Neural crest cell (in vitro differentiated cells): Measurements from ENCODE around the gene JARID2. TPM values are rescaled to one million over a fixed set of nuclear protein-coding genes. Genes with fewer than 3 reads are reported as not detected.

Experiments
- DNase-seq: peaks from one replicate; pipeline ENCODE4 v3.0.0; 2021; ENCODE audit warnings: low read depth, mixed read lengths, low spot score
- H3K27ac Mint-ChIP-seq: one replicate; pipeline ENCODE4 v1.8.0; 2021; ENCODE audit warnings: mild to moderate bottlenecking, mixed read lengths; ENCODE audit not compliant: unreplicated experiment
- H3K27me3 Mint-ChIP-seq: 2 replicates; pipeline ENCODE4 v1.8.0; 2021; ENCODE audit warnings: low read depth, mild to moderate bottlenecking, mixed read lengths
- H3K36me3 Mint-ChIP-seq: 2 replicates; pipeline ENCODE4 v1.8.0; 2021; ENCODE audit warnings: low read depth, mild to moderate bottlenecking, mixed read lengths
- H3K4me1 Mint-ChIP-seq: 2 replicates; pipeline ENCODE4 v1.8.0; 2021; ENCODE audit warnings: mixed read lengths
- H3K4me3 Mint-ChIP-seq: one replicate; pipeline ENCODE4 v1.8.0; 2021; ENCODE audit warnings: mild to moderate bottlenecking, mixed read lengths
- H3K9me3 Mint-ChIP-seq: 2 replicates; pipeline ENCODE4 v1.8.0; 2021; ENCODE audit warnings: mixed read lengths
- CTCF ChIP-seq: fragments of 200-600 bp; sonication (generic); conservative IDR thresholded peaks from 2 replicates; pipeline ENCODE4 v1.5.0; 2021; ENCODE audit warnings: antibody characterized with exemption, mild to moderate bottlenecking
- total RNA-seq: library from RNA; stranded (reverse); gene quantifications from 2 replicates; pipeline ENCODE4 v1.2.1, GENCODE V29; 2021

Gene JARID2
- total RNA-seq, 1 donor from 2014 or later: 33.9 TPM

DNA sequence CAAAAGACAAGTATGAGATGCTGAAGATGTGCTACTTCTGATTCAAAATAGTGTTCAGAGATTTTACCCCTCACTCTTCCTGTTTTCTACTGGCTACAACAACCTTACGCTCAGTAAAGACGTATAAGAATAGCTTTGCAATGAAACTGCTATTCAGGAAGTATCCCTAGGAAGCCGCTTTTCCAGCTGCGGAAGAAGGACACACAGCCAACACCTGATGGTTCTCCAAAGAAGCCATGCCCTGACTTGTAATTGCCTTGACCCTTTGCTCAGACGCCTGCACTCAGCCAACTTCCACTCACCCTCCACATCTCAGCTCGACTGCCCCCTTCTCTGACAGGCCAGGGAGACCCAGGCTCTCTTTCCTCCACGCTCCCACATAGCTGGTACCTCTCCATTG is 305.4 kb downstream of the JARID2 start:
- no peak for TF ChIP-seq CTCF

DNA sequence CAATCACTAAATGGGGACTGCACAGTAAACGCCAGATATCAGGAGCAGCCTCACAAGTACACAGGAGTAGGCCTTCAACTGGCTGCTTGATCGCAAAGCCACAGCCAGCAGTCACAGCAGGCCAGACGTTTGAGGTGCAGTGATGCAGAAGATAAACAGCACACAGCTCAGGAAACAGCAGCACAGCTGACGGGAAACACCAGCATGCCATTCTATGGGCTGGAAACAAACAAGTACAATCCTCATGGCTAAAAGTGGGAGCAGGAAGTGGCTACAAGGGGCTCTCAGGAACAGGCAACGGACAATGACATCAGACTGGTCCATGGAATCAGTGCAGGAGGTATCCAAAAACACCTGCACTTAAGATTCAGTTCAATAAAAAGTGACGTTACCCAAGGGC is 305.9 kb downstream of the JARID2 start:
- Mint-ChIP-seq H3K4me1 (peaks cover 26% of the 10 kb centered on the region), H3K4me3 (no peak overlapping the region), H3K27me3 (no peaks in the 10 kb centered on the region), H3K9me3 (peaks cover 2% of the 10 kb centered on the region), H3K27ac (no peak overlapping the region), H3K36me3 (no peaks in the 10 kb centered on the region)
- DNase-seq: no peak
- no peak for TF ChIP-seq CTCF

More for the DNA sequence above, 305.4 kb downstream of the JARID2 start:
- no peak for DNase-seq
- peaks cover 23% of the 10 kb centered on the region for H3K4me1 Mint-ChIP-seq
- H3K27me3 Mint-ChIP-seq: no peaks in the 10 kb centered on the region
- no peak overlapping the region for H3K27ac Mint-ChIP-seq
- H3K4me3 Mint-ChIP-seq: no peak overlapping the region
- peaks cover 2% of the 10 kb centered on the region for H3K9me3 Mint-ChIP-seq
- H3K36me3 Mint-ChIP-seq: no peaks in the 10 kb centered on the region

DNA sequence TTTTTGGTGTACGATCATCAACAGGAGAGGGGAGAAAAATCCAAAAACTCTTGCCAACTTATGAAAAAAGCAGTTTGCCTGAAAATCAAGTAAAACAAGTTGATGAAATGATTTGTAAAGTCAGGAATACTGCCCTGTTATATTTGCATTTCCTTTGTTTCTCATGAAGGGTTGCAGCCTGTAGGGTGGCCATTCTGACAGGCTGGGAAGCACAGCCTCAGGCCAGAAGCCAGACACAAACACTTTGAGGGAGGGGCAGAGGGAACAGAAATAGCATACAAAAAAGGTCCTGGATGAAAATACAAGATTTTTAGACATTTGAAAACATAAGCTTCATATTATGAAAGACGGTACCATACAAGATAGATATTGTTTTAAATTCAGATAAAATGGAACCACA is 307.2 kb downstream of the JARID2 start:
- H3K27ac Mint-ChIP-seq: no peak overlapping the region
- H3K4me3 Mint-ChIP-seq: no peak overlapping the region
- H3K9me3 Mint-ChIP-seq: peaks cover 2% of the 10 kb centered on the region
- peaks cover 27% of the 10 kb centered on the region for H3K4me1 Mint-ChIP-seq
- no peaks in the 10 kb centered on the region for H3K36me3 Mint-ChIP-seq
- TF ChIP-seq CTCF: no peak
- no peaks in the 10 kb centered on the region for H3K27me3 Mint-ChIP-seq
- DNase-seq: no peak

GRCh38 chr6:15553736-15554294 is 307.9 kb downstream of the JARID2 start:
- Mint-ChIP-seq H3K4me1 (peaks cover 27% of the 10 kb centered on the region), H3K27ac (no peak overlapping the region), H3K9me3 (peaks cover 2% of the 10 kb centered on the region), H3K27me3 (no peaks in the 10 kb centered on the region), H3K36me3 (no peaks in the 10 kb centered on the region), H3K4me3 (no peak overlapping the region)
- no peak for DNase-seq
- TF ChIP-seq CTCF: no peak

DNA sequence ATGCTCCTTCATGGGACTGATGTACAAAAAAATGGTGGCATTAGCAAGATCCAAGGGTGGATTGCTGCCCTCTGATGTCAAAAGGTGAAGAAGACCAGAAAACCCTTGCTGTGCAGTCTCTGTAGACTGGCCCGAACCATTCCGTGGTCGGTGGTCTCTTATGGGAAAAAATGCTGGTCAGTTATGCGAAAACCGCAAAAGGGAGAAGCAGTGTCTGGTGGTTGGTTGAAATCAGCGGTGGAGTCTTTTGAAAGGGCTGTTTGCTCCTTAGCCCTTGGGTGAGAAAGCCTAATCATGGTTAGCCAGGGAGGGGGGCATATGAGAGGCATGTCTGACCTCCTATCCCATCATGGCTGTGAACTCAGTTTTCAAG is 308.8 kb downstream of the JARID2 start:
- Mint-ChIP-seq H3K4me1 (peaks cover 24% of the 10 kb centered on the region), H3K9me3 (peaks cover 2% of the 10 kb centered on the region), H3K36me3 (no peaks in the 10 kb centered on the region), H3K27ac (no peak overlapping the region), H3K4me3 (no peak overlapping the region), H3K27me3 (no peaks in the 10 kb centered on the region)
- no peak for DNase-seq
- TF ChIP-seq CTCF: no peak
